Femur (tissue), 1 donor: ENCODE results near the gene ARNT2.

ENCODE experiments used
- DNase-seq: peaks from one replicate; pipeline ENCODE4 v3.0.0-alpha.2; 2017

The ARNT2 gene

DNA sequence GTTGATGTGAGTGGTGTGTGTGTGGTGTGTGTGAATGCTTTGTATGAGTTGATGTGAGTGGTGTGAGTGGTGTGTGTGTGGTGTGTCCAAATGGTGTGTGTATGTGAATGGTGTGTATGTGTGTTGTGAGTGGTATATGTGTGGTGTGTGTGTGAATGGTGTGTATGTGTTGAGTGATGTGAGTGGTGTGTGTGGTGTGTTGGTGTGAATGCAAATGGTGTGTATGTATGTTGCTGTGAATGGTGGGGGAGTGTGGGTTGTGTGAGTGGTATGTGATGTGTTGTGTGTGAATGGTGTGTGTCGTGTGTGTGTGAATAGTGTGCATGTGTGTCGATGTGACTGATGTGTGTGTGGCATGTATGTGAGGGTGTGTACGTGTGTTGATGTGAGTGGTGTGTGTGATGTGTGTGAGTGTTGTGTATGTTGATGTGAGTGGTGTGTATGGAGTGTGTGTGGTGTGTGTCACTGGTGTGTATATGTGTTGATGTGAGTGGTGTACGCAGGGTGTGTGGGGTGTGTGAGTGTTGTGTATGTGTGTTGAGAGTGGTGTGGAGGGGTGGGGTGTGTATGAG is 40.6 kb downstream of the ARNT2 start:
- DNase-seq, result peak; percentile 5

- DNase-seq, result no peak
These were observed 41.3 kb downstream of the ARNT2 start for GRCh38 chr15:80445300-80446041.

- DNase-seq, result no peak
These were observed 42.9 kb downstream of the ARNT2 start for GRCh38 chr15:80447077-80447476.

GRCh38 chr15:80449825-80450224 is 45.6 kb downstream of the ARNT2 start:
- DNase-seq, result no peak

DNA sequence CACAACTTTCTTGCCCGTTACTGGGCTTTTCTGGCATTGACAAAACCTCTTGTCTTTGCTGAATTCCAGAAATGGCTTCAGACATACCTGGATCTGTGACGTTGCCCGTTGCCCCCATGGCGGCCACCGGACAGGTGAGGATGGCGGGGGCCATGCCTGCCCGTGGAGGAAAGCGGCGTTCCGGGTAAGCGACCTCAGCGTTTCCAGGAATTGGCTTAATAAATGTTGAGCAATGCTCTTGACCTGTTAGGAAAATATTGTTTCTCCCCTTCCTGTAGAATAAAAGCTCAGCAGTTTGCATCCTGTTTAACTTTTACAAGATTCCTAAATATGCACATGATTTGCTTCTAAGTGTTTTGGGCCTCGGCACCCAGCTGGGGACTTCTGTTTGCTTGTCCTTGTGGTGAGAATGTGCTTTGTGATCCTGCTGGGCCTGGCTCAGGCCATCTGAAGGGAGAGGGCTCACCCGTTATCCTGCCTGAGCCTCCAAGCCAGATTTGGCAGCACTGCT is 46.7 kb downstream of the ARNT2 start:
- no peak for DNase-seq

GRCh38 chr15:80452166-80452565 is 48.0 kb downstream of the ARNT2 start:
- DNase-seq, result no peak

- DNase-seq, result no peak
These were observed 51.0 kb downstream of the ARNT2 start for GRCh38 chr15:80455051-80455648.

- peak; percentile 68 for DNase-seq
These were observed 51.7 kb downstream of the ARNT2 start for GRCh38 chr15:80455668-80456442.

GRCh38 chr15:80456517-80457492 is 52.6 kb downstream of the ARNT2 start:
- DNase-seq, result no peak

GRCh38 chr15:80457896-80458295 is 53.7 kb downstream of the ARNT2 start:
- DNase-seq, result no peak

DNA sequence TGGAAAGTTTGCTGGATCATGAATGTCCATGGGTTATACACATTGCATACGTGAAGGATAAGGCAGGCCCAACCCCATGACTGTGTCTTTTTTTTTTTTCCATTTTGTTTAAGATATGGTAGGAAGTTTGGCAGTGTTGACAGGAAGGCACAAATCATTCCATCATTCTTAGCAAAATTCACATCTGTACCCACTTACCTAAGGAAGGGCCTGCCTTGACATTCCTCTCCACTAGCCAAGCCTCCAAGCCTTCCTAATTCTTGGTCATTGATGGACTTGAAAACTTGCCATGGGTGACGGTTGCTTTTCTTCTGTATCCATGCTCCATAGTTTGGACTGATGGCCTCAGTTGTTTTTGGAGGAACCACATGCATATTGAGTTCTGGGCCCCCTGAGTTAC is 54.4 kb downstream of the ARNT2 start:
- no peak for DNase-seq

DNA sequence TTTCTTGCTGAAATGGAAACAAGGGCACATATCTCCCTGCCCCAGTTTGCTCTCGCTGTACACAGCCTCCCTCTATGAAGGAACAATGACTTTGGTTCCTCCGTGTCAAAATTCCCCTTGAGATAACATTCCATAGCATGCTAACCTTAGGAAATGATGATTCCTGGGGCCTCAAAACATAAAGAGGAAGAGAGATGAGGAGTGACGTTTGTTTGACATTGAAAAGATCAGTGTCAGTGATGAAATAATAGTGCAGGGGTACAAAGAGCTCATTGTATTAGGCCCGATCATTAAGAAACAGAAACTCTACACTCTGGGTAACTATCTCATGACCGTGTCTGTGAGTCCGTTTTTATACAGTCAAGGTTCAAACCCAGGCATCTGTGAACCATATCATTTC is 55.2 kb downstream of the ARNT2 start:
- DNase-seq, result no peak

GRCh38 chr15:80459818-80460217 is 55.6 kb downstream of the ARNT2 start:
- DNase-seq, result no peak

DNA sequence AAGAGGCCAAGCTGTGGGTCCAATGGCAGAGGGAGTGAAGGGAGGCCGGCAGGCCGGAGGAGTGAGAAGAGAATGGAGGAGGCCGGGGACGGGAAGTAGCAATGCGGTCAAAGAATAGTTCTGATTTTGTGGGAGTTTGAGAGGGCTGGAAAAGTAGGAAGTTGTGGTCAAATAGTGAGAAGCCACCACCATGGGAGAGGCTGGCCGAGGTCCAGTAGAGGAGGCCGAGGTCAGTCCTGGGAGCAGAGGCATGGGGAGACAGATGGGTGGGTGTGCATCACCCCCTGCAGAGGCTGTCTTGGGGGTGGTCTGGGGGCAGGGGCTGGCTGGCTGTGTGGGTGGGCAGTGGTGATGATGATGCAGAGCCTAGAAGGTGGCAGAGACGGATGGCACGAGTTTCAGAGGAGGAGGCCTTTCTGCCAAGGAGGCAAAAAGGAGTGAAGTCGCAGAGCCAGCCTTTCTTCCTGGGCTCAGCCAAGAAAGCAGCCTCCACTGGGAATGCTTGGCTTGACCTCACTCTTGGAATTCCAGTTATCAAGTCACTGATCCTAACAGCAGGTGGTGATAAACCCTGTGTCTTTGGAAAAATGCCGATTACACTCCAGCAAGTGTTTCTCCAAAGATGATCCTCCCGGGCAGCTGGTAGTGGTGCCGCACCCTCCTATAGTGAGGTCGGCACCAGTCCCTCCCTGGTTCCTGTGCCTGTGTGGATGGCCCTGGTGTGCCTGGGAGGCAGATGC is 57.3 kb downstream of the ARNT2 start:
- DNase-seq, result peak; percentile 54

GRCh38 chr15:80462111-80462510 is 57.9 kb downstream of the ARNT2 start:
- DNase-seq, result no peak

DNA sequence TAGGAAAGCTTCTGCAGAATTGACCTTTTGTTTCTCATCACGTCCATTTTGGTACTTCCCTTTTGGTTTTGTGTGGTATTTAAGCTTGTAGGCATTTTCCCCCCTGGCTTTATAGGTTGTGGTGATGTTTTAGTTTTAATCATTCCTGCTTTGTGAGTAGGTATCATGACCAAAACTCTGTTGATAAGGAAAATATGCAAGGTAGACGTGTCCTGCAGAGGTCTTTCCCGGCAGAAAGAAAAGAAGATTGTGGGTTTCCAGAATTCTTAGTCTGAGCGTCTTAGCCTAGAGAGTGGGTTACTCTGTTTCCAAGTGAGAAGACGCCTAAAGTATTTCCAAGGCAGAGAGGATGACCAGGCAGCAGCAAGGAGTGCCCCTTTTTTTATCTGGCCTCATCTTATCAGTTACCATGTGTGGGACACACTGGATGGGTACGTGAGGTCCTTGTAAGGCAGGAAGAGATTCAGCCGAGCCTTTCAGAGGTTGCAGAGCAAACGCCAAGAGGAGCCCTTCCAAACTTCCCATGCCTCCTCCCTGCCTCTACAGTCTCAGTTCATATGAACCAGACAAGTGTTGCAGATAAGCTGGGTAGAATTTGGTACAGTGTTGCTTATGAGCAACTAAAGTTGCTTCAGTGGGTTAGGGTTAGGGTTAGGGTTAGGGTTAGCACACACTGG is 58.8 kb downstream of the ARNT2 start:
- no peak for DNase-seq

GRCh38 chr15:80464951-80465625 is 60.9 kb downstream of the ARNT2 start:
- DNase-seq, result no peak

GRCh38 chr15:80465626-80466005 is 61.4 kb downstream of the ARNT2 start:
- no peak for DNase-seq

DNA sequence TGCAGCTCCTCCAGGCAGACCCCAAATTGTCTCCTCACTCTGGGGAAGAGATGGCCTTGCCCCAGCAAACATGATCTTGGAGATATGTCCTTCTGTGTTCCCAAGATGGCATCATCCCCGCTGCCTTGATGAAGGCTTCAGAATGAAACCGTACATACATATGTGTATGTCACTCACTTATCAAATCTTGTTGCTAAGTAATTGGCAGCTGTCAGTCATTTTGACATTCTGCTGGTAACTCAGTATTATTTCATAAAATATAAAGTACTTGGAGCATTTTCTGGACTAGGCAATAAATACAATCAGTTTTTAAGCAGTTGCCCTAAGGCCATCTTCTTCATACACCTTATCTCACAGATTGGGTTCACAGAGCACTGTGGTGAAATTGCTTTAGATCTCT is 62.4 kb downstream of the ARNT2 start:
- DNase-seq, result no peak

DNA sequence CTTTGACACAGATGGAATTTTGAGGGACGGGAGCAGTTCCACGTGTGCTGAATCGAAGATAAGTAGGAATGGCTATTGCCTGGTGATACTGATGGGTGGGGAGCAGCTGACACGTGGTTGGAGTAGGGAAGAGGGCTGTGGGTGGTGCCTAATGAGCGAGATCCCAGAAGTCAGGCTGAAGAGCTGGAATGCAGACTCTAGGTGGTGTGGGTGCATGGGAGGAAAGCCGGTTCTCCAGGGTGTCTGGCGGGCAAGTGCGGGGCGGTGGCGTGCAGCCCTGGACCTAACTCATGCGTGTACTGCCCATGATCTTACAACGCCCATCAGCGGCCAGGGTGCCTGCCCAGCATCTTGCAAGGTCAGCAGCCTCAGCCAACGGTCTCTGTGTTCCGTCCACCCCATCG is 63.1 kb downstream of the ARNT2 start:
- DNase-seq, result no peak
